ENCODE data around the gene HOXA4. TPM values are rescaled to one million over a fixed set of nuclear protein-coding genes. Genes with fewer than 3 reads are reported as not detected.

HOXA4 gene
- total RNA-seq, 1 experiment from 2014 or later = 2.3 TPM

DNA sequence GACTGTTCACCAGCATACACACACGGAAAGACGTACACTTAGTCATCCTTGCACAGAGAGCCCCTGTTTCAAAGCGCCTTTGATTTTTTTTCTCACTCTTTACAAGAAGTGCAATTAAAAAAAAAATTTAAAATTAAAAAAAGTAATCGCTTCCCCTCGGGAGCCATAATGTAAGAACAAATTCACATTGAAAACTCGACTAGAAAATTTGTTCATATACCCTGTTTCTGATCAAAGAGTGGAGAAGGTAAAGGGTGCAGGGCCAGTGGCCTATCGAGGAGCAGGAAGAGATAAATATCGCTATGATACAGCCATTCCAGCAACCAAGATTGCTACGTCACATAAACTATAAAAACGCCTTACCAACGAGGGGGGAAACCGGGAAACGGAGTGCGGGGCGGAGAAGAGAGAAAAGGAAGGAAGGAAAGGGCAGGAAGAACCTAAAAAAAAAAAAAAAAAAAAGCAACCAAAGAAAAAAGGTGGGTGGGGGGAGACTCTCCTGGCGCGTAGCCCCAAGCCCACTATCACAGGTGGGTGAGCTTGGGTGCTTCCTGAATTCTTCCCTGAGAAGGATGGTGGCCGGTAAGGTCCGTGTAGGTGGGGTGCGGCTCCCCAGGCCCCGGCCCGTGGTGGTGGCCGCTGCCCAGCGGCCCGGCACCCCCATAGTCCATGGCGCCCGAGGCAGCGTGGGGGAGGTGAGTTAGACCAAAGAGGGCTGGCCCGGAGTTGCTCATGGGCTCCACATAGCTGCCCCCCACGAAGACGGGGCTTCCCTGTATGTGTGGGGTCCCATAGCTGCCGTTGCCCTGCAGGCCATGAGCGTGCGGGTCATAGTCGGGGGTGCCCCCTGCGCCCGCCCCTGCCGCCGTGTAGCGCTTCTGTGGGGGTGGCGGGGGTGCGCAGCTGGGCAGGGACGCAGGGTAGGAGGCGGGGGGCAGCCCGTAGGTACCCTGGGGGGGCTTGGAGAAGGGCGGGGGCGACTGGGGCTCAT lies 22.9 kb downstream of the HOXA4 start:
- Histone ChIP-seq H3K9me2 (replicated peaks; ENCODE audit: low read length) (no peaks in the 10 kb centered on the region), H3K9me3 (ENCODE audit: low read length) (no peaks in the 10 kb centered on the region), H3K4me2 (ENCODE audit: low read length) (no peak overlapping the region), H3K4me1 (ENCODE audit: insufficient read depth, low read length) (peaks cover 36% of the 10 kb centered on the region), H2AFZ (ENCODE audit: low read length) (no peak overlapping the region), H3F3A (ENCODE audit: low read length, unreplicated experiment) (no peaks in the 10 kb centered on the region), H3K79me2 (ENCODE audit: low read length) (peaks cover 32% of the 10 kb centered on the region), H3K9ac (ENCODE audit: low read length) (no peak overlapping the region), H3K36me3 (ENCODE audit: low read depth, low read length) (no peaks in the 10 kb centered on the region), H3K27me3 (ENCODE audit: low read length) (no peaks in the 10 kb centered on the region), H4K20me1 (ENCODE audit: low read length) (no peaks in the 10 kb centered on the region), H3K27ac (ENCODE audit: low read length) (no peak overlapping the region), H3K4me3 (ENCODE audit: low read length) (no peak overlapping the region)
- ChIA-PET POLR2A (ENCODE audit: unreplicated experiment) (no interaction called here), CTCF (no interaction called here)
- intact Hi-C loops (cut with micrococcal nuclease) = no loop called here
- no peak for TF ChIP-seq CTCF (conservative IDR thresholded peaks at IDR 0.05; ENCODE audit: low read depth, low read length)
- no peak for TF ChIP-seq EZH2 (IDR thresholded peaks at IDR 0.05; ENCODE audit: low read length, unreplicated experiment)
- TF ChIP-seq EZH2phosphoT487 (IDR thresholded peaks at IDR 0.05; ENCODE audit: borderline replicate concordance, low read length) = no peak
- DNase-seq (no peak), ATAC-seq (no peak)
- no TSS peak for BruUV-seq (replicated peaks)

- Histone ChIP-seq H3K4me1 (ENCODE audit: insufficient read depth, low read length) (peaks cover 28% of the 10 kb centered on the region), H3K9me3 (ENCODE audit: low read length) (no peaks in the 10 kb centered on the region), H3K9ac (ENCODE audit: low read length) (no peak overlapping the region), H3K27me3 (ENCODE audit: low read length) (no peaks in the 10 kb centered on the region), H3F3A (ENCODE audit: low read length, unreplicated experiment) (no peaks in the 10 kb centered on the region), H3K36me3 (ENCODE audit: low read depth, low read length) (no peaks in the 10 kb centered on the region), H3K79me2 (ENCODE audit: low read length) (peaks cover 24% of the 10 kb centered on the region), H3K4me3 (ENCODE audit: low read length) (no peak overlapping the region), H2AFZ (ENCODE audit: low read length) (no peak overlapping the region), H4K20me1 (ENCODE audit: low read length) (no peaks in the 10 kb centered on the region), H3K27ac (ENCODE audit: low read length) (no peak overlapping the region), H3K4me2 (ENCODE audit: low read length) (no peak overlapping the region), H3K9me2 (replicated peaks; ENCODE audit: low read length) (no peaks in the 10 kb centered on the region)
- ChIA-PET CTCF (no interaction called here), POLR2A (ENCODE audit: unreplicated experiment) (no interaction called here)
- intact Hi-C loops (cut with micrococcal nuclease) = no loop called here
- DNase-seq (no peak), ATAC-seq (no peak)
- no TSS peak for BruUV-seq (replicated peaks)
- TF ChIP-seq EZH2phosphoT487 (IDR thresholded peaks at IDR 0.05; ENCODE audit: borderline replicate concordance, low read length) (no peak), EZH2 (IDR thresholded peaks at IDR 0.05; ENCODE audit: low read length, unreplicated experiment) (no peak), CTCF (conservative IDR thresholded peaks at IDR 0.05; ENCODE audit: low read depth, low read length) (no peak)
Measured at GRCh38 chr7:27106901-27107240, 23.7 kb downstream of the HOXA4 start.
